GM19452 (cell line): ENCODE results near the gene ZDHHC6.
"Not testable (repeated sequence)": the region's sequence is repeated elsewhere in the genome, so short reads cannot be mapped to it uniquely, and the experiment has no call there.

ENCODE experiments used
- ATAC-seq: cut with Tn5 transposase; IDR thresholded peaks from one replicate; pipeline ENCODE4 v1.9.1; 2021; ENCODE audit not compliant: unreplicated experiment

The ZDHHC6 gene

DNA sequence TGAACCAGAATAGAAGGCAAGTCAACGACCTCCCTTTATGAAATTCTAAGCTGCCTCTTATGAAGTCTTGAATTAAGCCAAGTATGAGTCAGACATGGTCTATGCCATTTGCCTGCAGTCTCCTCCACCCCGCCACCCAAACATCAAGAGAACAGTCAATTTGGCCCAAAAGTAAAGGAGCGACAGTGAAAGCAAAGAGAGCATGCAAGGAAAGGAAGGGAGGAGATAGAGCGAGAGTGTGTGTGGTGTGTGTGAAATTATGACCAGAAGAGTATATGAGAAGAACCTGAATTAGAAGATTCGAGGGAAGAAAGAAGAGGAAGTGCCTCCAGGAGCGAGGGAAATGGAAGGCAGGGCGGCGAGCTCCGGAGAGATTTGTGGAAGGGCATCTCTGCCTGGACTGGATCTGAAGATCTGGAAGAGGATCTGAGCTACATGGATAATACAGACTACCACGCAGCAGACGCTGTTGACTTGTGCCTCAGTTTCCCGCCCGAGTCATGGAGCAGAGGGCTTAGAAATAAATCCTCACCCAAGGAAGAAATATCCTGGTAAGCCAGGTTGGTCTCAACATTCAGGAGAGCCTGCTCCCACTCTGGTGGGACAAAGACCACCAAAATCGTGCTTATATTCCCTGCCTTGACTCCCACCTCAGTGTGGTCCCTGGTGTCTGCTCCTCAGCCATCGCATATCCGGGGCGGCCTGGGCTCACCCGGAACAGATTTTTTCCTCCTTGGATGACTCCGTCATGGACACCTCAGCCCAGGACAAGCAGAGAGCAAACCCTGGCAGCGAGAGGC, 459 bp downstream of the ZDHHC6 start:
- no peak for ATAC-seq

DNA sequence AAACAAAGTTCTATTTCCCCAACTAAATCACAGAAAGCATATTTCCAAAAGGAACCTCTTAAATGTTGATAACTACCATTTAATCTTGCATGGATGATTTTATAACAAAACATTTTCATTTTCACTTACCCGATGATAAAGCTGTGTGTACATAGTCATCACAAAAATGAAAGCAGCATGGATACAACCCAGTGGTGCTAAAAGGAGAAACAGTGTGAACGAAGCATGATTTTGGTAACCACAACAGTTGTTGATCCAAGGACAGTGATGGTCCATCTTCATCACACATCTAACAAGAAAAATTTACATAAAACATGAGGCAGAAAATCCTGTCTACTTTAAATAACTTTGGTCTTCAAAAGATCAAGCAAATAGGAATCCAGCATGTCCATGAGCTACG, 4.7 kb downstream of the ZDHHC6 start:
- no peak for ATAC-seq

DNA sequence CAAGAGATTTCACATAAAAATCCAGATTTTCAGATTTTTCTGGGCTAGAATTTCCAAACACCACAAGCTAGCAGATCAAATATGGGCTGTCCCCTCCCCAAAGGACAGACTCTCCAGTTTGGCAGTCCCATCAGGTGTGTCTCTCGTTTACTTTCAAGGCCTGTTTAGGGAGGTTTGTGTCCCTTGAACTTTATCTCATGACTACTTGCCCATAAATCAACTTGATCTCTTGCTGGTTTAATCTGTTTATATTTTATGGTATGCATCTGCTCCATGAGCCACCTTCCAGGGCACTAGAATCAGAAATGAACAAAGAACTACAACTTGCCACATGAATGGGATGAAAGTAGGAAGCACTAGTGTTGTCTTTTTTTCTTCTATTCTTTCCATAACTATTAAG, 5.2 kb downstream of the ZDHHC6 start:
- ATAC-seq, result no peak

DNA sequence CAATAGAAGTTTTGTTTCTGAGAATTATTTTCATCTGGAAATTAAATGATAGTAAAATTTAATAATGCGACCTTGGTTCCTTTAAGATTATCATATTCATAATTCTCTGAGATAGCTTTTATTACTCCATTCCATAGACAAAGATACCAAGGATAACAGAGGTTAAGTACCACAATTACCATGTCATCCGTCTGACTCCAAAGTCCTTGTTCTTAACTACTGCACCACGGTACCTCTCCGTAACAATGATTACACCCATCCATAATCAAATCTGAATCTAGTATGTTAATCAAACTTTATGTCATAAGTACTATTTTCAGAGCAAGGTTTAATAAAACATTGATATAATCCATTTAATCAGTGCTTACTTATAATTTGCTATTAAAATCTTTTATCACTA, 8.4 kb downstream of the ZDHHC6 start:
- no peak for ATAC-seq

DNA sequence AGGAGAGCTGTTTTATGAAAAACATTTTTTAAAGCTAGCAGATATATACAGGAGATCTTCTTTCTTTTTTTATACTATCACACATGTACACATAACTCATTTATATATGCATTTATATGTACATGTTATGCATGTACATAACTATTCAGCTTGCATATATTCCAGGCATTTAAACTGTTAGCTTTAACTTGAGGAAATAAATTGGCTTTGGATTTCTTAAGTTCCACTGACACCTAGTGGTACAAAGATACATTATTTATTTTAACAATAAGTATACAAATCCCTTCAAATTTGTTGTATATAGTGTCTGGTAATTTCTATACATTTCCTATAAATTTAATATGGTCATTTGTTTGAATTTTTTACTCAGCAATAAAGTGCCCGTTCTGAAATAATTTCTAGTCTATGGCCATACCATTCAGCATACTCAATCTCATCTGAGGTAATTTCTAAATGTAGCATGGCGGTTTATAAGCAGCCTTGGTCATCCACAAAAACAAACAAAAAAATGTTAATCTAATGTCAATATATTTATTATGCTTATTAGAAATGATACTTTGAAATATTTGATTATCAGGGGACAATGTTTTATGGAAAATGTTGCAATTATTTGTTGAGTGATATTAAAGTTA, 11.6 kb downstream of the ZDHHC6 start:
- ATAC-seq, result no peak

DNA sequence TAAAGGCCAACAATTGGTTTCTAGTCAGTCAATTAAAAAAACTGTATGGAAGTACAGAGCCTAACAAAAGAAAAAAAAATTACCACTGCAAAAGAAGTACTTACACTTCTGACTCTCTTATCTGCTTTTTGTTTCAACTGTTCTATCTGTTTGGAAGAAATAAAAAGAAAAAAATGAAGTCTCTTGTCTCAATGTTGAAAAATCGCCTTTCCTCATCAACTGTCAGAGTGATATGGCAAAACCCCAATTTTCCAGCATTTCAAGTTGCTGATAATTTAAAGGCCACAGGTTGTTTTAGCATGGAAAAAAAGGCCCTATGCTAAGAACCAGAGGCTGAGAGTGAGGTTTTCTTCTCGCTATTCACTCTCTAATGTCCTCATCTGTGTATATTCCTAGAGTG, 13.6 kb downstream of the ZDHHC6 start:
- no peak for ATAC-seq

DNA sequence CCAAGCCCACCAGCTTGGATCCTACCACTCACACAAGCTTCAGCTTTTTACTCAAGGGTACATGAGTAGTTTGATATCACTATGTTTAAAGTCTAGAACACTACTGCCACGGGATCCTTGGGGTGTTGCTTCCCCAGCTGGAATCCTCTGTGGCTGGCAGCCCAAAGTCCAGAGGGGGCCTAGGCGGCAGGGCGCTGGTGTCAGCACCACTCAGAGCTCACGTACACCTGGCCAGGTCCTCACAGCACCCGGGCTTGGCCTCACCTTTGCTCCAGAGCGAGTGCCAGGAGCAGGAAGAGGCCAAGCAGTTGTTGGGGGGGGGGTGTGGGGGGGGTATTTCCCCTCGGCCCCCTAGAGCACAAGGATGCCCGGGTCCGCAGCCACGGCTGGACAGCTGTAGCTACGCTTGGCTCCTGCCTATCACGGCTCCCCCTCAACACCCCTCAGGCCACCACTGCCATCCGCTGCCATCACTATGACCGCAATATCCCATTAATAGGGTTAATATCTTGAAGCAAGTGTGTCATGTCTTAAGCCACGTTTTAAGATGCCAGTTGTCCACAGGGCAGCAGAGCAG, 17.0 kb downstream of the ZDHHC6 start:
- ATAC-seq, result no peak

DNA sequence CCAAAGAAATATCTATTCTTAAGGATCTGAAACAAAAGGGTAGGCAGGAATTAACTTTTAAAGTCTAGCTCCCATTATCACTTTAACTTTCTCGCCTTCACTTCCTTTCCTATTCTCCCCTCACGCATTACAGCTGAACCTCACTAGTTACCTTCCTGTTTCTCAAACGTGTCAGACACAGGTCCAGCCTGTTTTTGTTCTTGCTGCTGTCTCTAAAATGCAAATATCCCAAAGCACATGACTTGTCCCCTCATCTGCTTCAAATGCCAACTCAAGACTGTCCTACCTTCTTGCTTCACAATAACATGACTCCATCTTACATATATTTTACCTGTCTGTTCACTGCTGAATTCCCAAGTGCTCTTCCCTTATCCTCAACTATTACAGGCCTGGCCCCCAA, 17.6 kb downstream of the ZDHHC6 start:
- ATAC-seq, result no peak

DNA sequence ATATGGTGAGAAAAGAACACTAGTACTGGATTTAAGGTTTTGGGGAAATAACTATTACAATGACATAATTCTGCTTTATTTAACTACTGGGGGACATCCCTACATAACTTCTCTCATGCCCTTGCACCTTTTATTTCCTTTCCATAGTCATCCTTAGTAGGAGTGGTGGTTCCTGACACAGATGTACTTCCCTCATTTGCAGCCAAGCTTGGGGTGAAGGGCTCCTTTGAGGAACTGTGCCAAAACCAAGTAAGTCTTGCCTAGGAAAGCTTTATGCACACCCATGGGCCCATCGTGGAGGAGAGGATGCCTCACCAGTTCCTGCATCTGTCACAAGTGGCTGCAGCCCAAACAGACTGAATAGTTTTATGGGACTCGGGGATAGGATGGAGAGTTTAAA, 20.6 kb downstream of the ZDHHC6 start:
- no peak for ATAC-seq

DNA sequence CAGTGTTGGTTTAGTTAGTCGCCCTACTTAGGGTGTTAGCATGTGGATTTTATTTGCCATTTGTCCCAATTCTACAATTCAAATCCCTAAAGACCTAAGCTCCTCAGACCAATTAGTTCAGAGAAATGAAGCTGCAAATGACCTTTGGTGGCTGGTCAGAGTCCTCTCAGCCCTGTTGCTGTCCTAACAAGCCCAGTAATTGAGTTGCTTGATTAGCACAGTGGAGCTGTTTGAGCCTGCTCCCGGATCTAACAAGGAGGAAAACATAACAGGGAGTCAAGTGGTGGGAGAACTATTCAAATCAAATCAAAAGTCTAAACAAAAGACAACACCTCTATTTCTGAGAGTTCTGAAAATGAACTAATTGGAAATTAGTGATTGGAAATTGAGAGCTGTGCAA, 22.1 kb downstream of the ZDHHC6 start:
- ATAC-seq, result no peak

DNA sequence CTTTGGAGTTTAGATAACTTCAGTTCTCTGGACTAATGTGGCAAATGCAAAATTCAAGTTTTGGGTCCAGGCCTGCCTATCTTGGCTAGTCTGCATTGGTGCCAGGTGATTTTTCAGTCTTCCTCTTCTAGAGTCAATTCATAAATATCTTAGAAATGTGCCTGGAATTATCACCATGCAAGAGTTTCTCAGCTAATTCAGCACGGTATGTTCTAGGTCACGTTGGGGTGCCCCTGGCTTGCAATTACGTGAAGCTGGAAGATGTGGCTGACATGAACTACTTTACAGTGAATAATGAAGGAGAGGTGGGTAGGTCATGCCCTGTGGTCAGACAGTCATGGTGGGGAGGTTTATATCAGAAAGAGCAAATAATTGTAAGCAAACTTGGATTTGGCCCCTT, 25.0 kb downstream of the ZDHHC6 start:
- ATAC-seq, result no peak

DNA sequence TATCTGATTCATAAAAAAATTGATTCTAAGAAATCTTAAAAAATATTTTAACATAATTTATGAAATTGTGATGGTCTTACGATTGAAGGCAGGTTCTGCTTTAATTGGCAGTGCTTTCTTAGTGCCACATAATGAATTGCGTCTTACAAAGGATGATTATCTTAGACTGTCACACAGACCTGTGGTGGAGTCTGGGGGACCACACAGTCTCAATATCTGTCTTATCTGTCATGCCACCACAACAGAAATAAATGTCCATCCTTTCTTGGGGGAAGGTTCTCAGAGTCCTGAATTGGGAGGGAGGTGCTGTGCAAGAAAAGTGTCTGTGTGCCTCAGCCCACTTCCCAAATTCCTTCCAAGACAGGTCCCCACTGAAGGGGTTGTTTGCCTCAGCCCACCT, 34.0 kb downstream of the ZDHHC6 start:
- ATAC-seq, result no peak

DNA sequence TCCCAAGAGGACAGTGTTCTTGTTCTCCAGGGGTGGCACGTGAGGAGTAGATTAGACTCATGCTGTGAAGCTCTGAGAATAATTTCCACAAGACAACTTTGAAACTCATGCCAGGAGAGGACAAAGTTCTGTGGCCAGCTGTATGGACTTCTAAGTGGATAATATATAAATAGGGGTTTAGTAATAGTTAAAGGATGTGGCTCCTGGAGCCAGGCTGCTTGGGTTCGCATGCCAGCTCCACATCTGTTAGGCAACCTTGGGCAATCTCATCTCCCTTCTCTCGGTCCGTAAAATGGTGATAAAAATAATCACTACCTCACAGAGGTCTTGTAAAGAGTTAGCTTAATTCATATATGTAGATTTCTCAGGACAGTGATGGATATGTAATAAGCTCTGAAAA, 37.0 kb downstream of the ZDHHC6 start:
- ATAC-seq, result no peak

DNA sequence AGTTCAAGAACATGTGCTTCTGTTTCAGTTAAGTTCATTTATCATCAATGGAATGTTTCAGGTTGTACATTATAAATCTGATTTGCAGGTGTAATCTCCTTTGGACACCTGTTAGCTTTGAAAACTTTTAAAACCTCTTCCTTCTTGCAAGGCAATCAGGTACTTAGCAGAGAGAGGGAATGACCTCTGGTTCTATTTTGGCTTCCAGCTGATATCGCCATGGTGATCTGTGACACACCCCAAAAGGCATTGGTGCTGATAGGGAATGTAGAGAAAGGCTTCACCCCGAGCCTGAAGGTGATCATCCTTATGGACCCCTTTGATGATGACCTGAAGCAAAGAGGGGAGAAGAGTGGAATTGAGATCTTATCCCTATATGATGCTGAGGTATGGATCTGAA, 37.4 kb downstream of the ZDHHC6 start:
- ATAC-seq, result no peak

DNA sequence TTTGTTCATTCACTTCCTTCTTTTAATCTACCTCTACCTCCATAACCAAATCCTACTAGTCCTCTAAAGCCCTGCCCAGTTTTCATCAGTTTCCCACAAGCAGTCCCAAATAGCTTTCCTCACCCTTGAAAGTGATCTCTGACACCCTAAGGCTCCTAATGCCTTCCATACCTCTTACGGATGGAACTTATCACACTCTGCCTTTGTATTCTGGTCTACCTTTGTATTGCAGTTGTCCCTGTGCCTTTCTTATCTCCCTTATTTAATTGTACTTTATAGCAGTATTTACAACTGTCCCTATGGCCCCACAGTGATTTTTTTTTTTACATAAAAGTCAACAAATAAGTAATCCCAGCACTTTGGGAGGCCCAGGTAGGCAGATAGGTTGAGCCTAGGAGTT, 39.0 kb downstream of the ZDHHC6 start:
- no peak for ATAC-seq

DNA sequence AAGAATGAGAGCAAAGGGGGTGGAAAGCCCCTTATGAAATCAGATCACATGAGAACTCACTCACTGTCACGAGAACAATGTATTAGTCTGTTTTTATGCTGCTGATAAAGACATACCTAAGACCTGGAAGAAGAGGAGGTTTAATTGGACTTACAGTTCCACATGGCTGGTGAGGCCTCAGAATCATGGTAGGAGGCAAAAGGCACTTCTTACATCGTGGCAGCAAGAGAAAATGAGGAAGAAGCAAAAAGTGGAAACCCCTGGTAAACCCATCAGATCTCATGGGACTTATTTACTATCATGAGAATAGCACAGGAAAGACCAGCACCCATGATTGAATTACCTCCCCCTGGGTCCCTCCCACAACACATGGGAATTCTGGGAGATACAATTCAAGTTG, 39.9 kb downstream of the ZDHHC6 start:
- not testable (repeated sequence) for ATAC-seq

DNA sequence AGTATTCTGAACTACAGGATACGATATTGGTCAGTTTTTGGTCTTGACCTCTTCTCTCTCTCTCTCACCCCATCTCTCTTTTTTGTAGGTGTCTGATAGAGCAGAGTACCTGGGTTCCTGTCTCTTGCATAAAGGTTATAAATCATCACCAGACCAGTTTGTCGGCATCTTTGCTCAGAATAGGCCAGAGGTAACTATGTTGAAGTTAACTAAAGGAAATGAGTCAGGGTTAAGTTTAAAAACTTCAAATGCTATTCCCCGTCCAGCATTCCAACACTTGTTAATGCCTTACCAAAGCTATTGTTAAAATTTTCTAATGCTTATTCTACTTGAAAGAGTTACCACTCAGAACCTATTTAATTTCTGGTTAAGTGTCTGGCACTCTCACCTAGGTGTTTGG, 42.1 kb downstream of the ZDHHC6 start:
- no peak for ATAC-seq

DNA sequence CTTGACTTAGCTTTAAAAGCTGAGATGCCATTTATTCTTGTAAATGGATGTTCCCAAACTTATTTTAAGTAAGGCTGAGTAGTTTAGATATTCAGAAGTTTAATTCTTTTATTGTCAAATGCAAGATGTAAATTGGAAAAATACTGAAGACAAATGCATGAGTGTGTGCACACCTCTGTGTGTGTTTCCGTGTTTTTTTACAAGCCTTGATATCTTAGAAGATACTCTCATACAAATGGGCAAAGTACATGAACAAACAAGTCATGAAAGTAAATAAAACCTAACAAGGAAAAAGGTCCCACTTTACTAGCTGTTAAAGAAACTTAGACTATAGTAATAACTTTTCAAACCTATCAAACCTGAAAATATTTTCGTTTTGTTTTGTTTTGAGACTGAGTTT, 43.8 kb downstream of the ZDHHC6 start:
- no peak for ATAC-seq

DNA sequence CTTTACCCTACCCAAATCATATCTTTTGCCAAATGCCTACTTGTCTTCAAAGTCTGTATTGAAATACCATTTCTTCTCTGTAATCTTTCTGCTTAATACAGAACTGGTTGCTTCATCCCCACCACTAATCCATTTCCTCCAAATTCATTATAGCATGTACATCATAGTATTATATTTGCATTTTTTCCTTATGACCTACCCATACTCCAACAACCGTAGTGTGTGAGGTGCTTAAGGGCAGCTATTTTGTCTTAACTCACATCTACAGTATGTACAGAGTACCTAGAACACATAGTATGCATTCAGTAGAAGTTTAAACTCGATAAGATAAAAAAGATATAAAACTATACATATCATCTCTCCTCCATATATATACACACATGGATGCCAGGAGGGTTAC, 49.1 kb downstream of the ZDHHC6 start:
- ATAC-seq, result no peak

DNA sequence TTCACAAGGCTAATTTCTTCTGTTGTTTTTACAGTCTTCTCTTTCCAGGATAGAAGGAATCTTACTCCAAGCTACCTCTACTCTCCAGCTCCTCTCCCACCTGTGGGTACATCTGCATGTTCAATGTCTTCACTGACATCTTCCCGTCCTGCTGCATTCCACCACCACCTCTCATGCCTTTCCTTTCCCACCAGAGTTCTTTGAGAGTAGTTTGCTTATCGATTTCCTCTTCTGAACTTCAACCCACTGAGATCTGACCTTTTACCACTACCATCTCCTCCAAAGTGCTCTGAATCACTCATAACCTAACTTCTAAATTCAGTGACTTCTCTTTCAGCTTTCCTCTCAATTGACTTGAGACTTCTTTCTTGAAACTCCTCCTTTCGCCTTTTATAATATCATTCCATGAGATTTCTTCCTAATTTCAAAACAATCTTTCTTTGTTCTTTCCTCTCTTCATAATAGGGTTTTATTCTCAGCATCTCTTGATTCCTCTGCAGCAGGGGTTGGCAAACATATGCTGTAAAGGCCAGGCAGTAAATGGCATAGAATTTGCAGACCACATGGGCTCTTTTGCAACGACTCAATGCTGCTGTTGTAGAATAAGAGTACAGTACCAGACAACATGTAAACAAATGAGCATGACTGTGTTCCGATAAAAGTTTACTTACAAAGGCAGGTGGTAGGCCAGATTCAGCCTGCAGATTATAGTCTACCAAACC, 50.7 kb downstream of the ZDHHC6 start:
- no peak for ATAC-seq

DNA sequence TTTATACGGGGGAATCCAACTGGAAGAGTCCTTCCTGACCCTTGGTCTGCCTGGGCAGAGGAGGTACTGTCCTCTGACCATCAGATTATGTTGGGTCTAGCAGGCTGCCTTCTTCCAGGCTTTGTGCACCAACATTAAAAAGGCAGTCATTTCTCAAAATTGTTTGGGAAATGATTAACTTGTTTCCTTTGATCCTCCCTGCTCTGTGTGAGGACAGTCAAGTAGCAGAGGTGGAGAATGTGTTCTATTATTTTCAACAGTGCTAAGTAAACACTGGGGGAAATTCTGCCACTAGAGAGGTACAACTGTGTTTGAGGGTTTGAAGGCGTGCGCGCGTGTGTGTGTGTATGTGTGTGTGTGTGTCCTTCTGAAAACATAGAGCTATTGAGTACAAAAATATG, 52.2 kb downstream of the ZDHHC6 start:
- no peak for ATAC-seq

DNA sequence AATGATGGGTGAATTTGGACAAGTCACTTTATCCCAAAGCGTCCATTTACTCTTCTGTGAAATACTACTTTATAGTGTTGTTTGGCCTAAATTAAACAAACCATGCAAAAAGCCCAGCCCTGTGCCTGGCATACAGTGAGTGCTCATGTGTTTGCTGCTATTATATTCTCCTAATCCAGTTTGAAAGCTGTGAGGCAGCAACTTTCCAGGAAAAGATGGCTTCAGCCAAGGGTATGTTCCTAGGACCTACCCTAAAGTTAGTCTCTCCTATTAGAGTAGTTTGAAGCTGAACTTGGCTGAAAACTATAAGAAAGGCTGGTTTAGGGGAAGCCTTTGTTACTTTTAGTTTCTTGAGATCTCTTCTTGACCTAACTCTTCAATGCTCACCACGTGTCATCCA, 52.9 kb downstream of the ZDHHC6 start:
- no peak for ATAC-seq
